NCI-H187 treated with DMSO at 0.1 percent for 48 hours (cell line): Measurements from ENCODE around the gene POLR3B.
A peak's percentile ranks its signal among the peaks of the same experiment; 100 is the strongest.
"Not testable (repeated sequence)": the region's sequence is repeated elsewhere in the genome, so short reads cannot be mapped to it uniquely, and the experiment has no call there.

Source experiments
- DNase-seq: peaks from one replicate; lab custom pipeline; 2025; lab: John Stamatoyannopoulos, UW

Gene POLR3B

GRCh38 chr12:106461730-106462129 lies 104.2 kb downstream of the POLR3B start:
- no peak for DNase-seq

- not testable (repeated sequence) for DNase-seq
Measured at GRCh38 chr12:106465605-106466004, 108.1 kb downstream of the POLR3B start.

- not testable (repeated sequence) for DNase-seq
Measured at GRCh38 chr12:106475662-106476061, 118.1 kb downstream of the POLR3B start.

- not testable (repeated sequence) for DNase-seq
Measured at GRCh38 chr12:106477627-106478026, 120.1 kb downstream of the POLR3B start.

GRCh38 chr12:106480251-106480650 lies 122.7 kb downstream of the POLR3B start:
- no peak for DNase-seq

GRCh38 chr12:106481246-106481645 lies 123.7 kb downstream of the POLR3B start:
- DNase-seq = no peak

GRCh38 chr12:106487664-106488063 lies 130.1 kb downstream of the POLR3B start:
- no peak for DNase-seq

GRCh38 chr12:106488884-106489283 lies 131.3 kb downstream of the POLR3B start:
- no peak for DNase-seq

- DNase-seq = no peak
Measured at GRCh38 chr12:106490264-106490663, 132.7 kb downstream of the POLR3B start.

- no peak for DNase-seq
Measured at GRCh38 chr12:106492857-106493256, 135.3 kb downstream of the POLR3B start.

GRCh38 chr12:106493531-106493930 lies 136.0 kb downstream of the POLR3B start:
- DNase-seq = peak; percentile 63

GRCh38 chr12:106495354-106495965 lies 137.9 kb downstream of the POLR3B start:
- DNase-seq = no peak

- no peak for DNase-seq
Measured at GRCh38 chr12:106498056-106498455, 140.5 kb downstream of the POLR3B start.

- no peak for DNase-seq
Measured at GRCh38 chr12:106499628-106500027, 142.1 kb downstream of the POLR3B start.

GRCh38 chr12:106506691-106507090 lies 149.1 kb downstream of the POLR3B start:
- no peak for DNase-seq

- no peak for DNase-seq
Measured at GRCh38 chr12:106508966-106509365, 151.4 kb downstream of the POLR3B start.

- no peak for DNase-seq
Measured at GRCh38 chr12:106511365-106511764, 153.8 kb downstream of the POLR3B start.

GRCh38 chr12:106517314-106517713 lies 159.8 kb downstream of the POLR3B start:
- DNase-seq = no peak

GRCh38 chr12:106519607-106520021 lies 162.1 kb downstream of the POLR3B start:
- no peak for DNase-seq

- DNase-seq = no peak
Measured at GRCh38 chr12:106521901-106522300, 164.4 kb downstream of the POLR3B start.

GRCh38 chr12:106522708-106523107 lies 165.2 kb downstream of the POLR3B start:
- DNase-seq = no peak

GRCh38 chr12:106527356-106527755 lies 169.8 kb downstream of the POLR3B start:
- no peak for DNase-seq

- no peak for DNase-seq
Measured at GRCh38 chr12:106541201-106541600, 183.7 kb downstream of the POLR3B start.

GRCh38 chr12:106551410-106551809 lies 193.9 kb downstream of the POLR3B start:
- DNase-seq = no peak
